Retinal pigment epithelial cell (primary cell): ENCODE data around the gene SGPL1.

ENCODE experiments used
- DNase-seq: peaks from one replicate; pipeline ENCODE4 v3.0.0-alpha.2; 2010; ENCODE audit warnings: low read depth
- H3K4me3 ChIP-seq: 2 replicates; pipeline ENCODE4 v1.5.1; 2011; ENCODE audit warnings: mild to moderate bottlenecking, low read length, control low read depth, moderate library complexity
- TF ChIP-seq, protein P1 (sequence below): conservative IDR thresholded peaks from 2 replicates; pipeline ENCODE4 v1.5.1; 2011; ENCODE audit warnings: low read depth, low read length, control low read depth, inconsistent platforms

The SGPL1 gene

DNA sequence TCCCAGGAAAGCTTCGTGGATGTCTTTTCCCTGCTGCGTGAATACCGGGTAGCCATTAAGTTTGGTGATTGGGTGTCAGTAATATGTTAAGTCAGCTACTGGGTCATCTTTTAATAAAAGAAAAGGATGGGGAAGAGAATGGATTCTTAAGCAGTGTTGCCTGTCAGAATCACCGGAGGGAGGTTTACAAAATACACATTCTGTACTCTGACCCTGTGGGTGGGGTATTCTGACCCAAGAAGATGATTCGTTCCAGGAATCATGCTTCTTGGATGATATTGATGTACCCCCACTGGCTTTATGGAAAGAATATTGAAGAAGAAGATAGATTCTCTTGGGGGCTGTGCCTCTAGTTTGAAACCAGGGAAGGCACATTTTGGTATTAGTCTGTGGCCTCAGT is 18.3 kb downstream of the SGPL1 start:
- DNase-seq, result no peak
- TF ChIP-seq, protein P1, sequence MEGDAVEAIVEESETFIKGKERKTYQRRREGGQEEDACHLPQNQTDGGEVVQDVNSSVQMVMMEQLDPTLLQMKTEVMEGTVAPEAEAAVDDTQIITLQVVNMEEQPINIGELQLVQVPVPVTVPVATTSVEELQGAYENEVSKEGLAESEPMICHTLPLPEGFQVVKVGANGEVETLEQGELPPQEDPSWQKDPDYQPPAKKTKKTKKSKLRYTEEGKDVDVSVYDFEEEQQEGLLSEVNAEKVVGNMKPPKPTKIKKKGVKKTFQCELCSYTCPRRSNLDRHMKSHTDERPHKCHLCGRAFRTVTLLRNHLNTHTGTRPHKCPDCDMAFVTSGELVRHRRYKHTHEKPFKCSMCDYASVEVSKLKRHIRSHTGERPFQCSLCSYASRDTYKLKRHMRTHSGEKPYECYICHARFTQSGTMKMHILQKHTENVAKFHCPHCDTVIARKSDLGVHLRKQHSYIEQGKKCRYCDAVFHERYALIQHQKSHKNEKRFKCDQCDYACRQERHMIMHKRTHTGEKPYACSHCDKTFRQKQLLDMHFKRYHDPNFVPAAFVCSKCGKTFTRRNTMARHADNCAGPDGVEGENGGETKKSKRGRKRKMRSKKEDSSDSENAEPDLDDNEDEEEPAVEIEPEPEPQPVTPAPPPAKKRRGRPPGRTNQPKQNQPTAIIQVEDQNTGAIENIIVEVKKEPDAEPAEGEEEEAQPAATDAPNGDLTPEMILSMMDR, result no peak
- H3K4me3 ChIP-seq, result no peak overlapping the region

DNA sequence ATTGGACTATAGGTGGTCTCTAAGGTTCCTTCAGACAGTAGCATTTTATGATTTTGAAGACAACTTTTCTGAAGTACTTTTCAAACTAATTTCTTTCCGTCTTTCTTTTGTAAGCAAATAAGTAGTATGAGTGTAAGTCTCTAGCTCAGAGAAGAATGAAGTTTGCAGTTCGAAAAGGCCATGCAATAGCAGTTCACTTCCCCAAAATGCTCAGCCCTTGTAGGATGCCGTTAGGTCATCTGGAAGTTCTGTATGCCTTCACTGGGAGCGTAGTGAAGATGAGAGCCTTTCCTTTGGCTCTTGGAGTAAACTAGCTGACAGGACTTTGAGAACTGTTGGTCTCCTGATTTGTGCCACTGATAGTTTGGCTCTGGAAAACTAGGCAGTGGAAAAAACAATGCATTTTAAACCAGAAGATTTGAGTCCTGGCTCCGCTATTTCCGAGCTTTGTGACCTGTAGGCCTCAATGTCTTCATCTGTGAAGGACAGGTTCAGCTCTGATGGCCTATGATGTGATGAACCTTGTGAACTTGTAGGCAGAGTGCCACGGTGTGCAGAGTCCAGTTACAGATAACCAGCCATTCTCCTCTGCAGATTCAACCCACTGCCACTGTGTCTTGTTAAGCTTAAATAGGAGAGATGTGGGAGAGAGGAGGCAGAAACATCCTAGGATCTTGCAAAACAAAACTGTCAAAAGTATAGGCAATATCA is 18.8 kb downstream of the SGPL1 start:
- DNase-seq, result no peak
- no peak overlapping the region for H3K4me3 ChIP-seq
- TF ChIP-seq, protein P1, result no peak

DNA sequence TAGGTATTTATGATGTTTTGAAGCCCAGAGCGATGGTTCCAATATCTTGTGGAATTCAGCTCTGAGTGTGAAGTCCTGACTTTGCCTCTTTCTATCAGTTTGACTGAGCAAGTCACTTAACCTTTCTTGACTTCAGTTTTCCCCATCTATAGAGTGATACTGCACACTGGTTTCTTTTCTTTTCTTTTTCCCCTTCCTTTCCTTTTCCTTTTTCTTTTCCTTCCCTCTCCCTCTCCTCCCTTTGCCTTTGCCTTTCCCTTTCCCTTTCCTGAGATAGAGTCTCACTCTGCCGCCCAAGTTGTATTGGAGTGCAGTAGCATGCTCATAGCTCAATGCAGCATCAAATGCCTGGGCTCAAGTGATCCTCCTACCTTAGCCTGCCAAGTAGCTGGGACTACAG is 20.6 kb downstream of the SGPL1 start:
- DNase-seq, result no peak
- TF ChIP-seq, protein P1, result no peak
- no peak overlapping the region for H3K4me3 ChIP-seq

DNA sequence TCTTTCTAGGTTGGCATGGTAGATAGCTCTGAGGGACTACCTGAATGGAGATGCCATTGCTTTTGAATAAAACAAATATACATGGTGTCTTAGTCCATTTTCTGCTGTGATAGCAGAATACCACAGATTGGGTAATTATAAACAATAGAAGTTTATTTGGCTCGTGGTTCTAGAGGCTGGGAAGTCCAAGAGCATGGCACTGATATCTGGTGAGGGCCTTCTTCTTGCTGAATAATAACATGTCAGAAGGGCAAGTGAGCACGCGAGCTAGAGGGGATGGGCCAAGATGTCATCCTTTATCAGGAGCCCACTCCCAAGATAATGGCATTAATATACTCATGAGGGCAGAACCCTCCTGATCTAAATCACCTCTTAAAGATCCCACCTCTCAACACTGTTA is 21.9 kb downstream of the SGPL1 start:
- TF ChIP-seq, protein P1, result no peak
- no peak for DNase-seq

DNA sequence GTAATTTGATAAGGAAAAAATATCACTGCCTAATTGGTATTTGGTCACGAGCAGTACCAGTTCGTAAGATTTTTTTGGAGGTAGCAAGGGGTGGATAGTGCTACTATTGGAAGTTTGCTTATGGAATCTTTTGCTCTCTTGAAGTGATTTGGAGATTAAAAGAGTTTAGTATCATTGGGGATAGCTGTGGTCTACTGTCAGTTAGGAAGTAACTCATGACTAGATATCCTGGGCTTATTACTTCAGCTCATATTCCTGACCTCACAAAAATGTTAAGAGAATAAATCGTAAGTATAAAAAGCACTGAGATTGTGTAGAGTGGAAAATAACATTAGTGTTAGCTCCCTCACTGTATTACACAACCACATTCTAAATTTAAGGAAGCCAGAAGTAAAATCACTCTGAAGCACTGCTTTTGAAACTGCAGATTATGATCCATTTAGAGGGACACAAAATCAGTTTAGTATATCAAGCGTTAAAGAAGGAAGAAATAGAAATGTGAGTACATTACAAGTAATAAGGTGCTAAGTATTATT is 22.6 kb downstream of the SGPL1 start:
- no peak for DNase-seq
- H3K4me3 ChIP-seq, result no peak overlapping the region
- TF ChIP-seq, protein P1, result no peak

More for the DNA sequence above, 21.9 kb downstream of the SGPL1 start:
- no peak overlapping the region for H3K4me3 ChIP-seq

DNA sequence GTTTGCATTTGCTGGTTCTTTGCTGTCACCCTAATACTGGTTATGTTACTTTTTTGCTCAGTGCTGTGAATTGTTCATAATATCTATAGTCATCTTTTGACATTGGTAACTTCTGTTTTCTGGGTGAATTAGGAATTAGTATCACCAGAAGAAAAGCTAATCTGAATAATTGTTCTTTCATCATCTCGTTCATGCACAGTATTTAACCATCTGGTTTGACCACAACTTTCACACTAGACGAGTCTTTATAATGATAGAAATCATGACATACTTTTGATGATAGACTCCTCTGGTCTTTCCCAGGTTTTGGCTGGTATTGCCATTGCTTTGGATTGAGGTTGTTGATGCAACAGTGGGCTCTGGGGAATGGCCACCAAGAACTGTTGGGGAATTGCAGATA is 25.1 kb downstream of the SGPL1 start:
- H3K4me3 ChIP-seq, result no peak overlapping the region
- DNase-seq, result no peak
- TF ChIP-seq, protein P1, result no peak

DNA sequence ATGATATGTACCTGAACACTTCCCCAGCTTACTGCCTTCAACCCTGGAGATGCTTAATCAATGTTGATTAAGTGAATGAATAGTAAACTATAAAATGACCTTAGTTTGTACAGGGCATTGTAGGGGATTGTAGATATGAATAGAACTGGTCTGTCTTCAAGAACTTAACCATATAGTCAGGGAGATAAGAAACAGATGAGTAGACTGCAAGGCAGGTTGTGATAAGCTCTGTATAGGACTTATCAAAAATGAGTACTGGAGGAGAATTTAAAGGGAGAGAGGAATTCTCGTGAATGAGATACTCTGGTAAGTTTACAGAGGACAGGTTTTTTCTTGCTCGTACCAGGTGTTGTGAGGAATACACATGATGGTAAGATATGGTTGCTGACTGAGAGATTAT is 27.6 kb downstream of the SGPL1 start:
- DNase-seq, result no peak
- H3K4me3 ChIP-seq, result no peak overlapping the region
- TF ChIP-seq, protein P1, result no peak
